HepG2 (cell line): Measurements from ENCODE around the gene LRRC8E. TPM values are rescaled to one million over a fixed set of nuclear protein-coding genes. Genes with fewer than 3 reads are reported as not detected.
A peak's percentile ranks its signal among the peaks of the same experiment; 100 is the strongest.

Experiments
- BHLHE40 ChIP-seq: IDR thresholded peaks from 2 replicates; pipeline ENCODE4 v1.6.1; 2011; ENCODE audit warnings: low read length, improper control_type of control experiment
- CENPT ChIP-seq: sonication (generic); formaldehyde crosslinking; IDR thresholded peaks from 2 replicates; pipeline ENCODE4 v1.8.0; 2022; ENCODE audit warnings: low read depth, mild to moderate bottlenecking, moderate library complexity, missing genetic modification reagents
- CSRNP2 ChIP-seq: sonication (generic); formaldehyde crosslinking; conservative IDR thresholded peaks from 2 replicates; pipeline ENCODE4 v1.8.0; 2022; ENCODE audit warnings: low read depth, missing genetic modification reagents
- IKZF5 ChIP-seq: IDR thresholded peaks from 2 replicates; pipeline ENCODE4 v1.6.1; 2018; ENCODE audit warnings: missing genetic modification reagents, mild to moderate bottlenecking, missing compliant biosample characterization
- NR1H2 ChIP-seq: sonication (generic); formaldehyde crosslinking; IDR thresholded peaks from 2 replicates; pipeline ENCODE4 v1.8.1; 2022; ENCODE audit warnings: low read depth, missing genetic modification reagents, borderline replicate concordance
- SP1 ChIP-seq, 2 experiments: fragments of 450-650 bp in 1 of 2; sonication (generic) in 1 of 2; formaldehyde crosslinking in 1 of 2; IDR thresholded peaks; 2 replicates each; pipeline versions ENCODE4 v1.4.0 to v1.6.1; 2016 to 2020; ENCODE audit warnings: missing genetic modification reagents in 1 of 2
- TEAD2 ChIP-seq: sonication (generic); formaldehyde crosslinking; IDR thresholded peaks from 2 replicates; pipeline ENCODE4 v1.9.0; 2021; ENCODE audit warnings: missing genetic modification reagents
- THAP9 ChIP-seq: sonication (generic); formaldehyde crosslinking; IDR thresholded peaks from 2 replicates; pipeline ENCODE4; 2020; ENCODE audit warnings: missing genetic modification reagents, mild to moderate bottlenecking, borderline replicate concordance
- ZBTB7A ChIP-seq: sonication (generic); formaldehyde crosslinking; IDR thresholded peaks from 2 replicates; pipeline ENCODE4 v1.8.0; 2022; ENCODE audit warnings: mild to moderate bottlenecking, missing genetic modification reagents
- ZFP82 ChIP-seq: sonication (generic); formaldehyde crosslinking; IDR thresholded peaks from 2 replicates; pipeline ENCODE4 v1.5.1; 2020; ENCODE audit warnings: mild to moderate bottlenecking, missing genetic modification reagents, borderline replicate concordance
- ZFY ChIP-seq: sonication (generic); formaldehyde crosslinking; IDR thresholded peaks from 2 replicates; pipeline ENCODE4 v1.4.0; 2020; ENCODE audit warnings: missing genetic modification reagents
- ZNF510 ChIP-seq: sonication (generic); formaldehyde crosslinking; IDR thresholded peaks from 2 replicates; pipeline ENCODE4 v1.4.0; 2020; ENCODE audit warnings: low read depth, mild to moderate bottlenecking, missing genetic modification reagents
- ZNF574 ChIP-seq: sonication (generic); formaldehyde crosslinking; IDR thresholded peaks from 2 replicates; pipeline ENCODE4 v1.4.0; 2020; ENCODE audit warnings: missing genetic modification reagents
- ZNF709 ChIP-seq: sonication (generic); formaldehyde crosslinking; IDR thresholded peaks from 2 replicates; pipeline ENCODE4 v1.5.0; 2020; ENCODE audit warnings: mild to moderate bottlenecking, missing genetic modification reagents
- polyA plus RNA-seq, 8 experiments: library from polyadenylated mRNA; depleted of rRNA in 3 of 8; stranded (reverse) in 7 of 8; unstranded in 1 of 8; fragments of >200 nt; fragmentation: Illumina TruSeq in 4 of 8; extraction: Trizol in 4 of 8; gene quantifications; 2 replicates each; pipeline versions ENCODE4 v1.2.1 to v1.2.3, GENCODE V29; 2011 to 2016; ENCODE audit warnings: low read depth in 4 of 8, missing spikeins in 1 of 8, mixed read lengths in 1 of 8; ENCODE audit not compliant: insufficient read depth in 1 of 8
- total RNA-seq, 5 experiments: library from RNA; depleted of rRNA; stranded (reverse); fragments of >200 nt; fragmentation: Illumina TruSeq; extraction: Trizol; gene quantifications; 2 replicates each; pipeline ENCODE4 v1.2.3, GENCODE V29; 2016; ENCODE audit warnings: low read depth in 1 of 5
- TF ChIP-seq, protein P1 (sequence below): sonication (generic); formaldehyde crosslinking; IDR thresholded peaks from 2 replicates; pipeline ENCODE4 v1.9.0; 2021; ENCODE audit warnings: missing genetic modification reagents, borderline replicate concordance

The LRRC8E gene
- total and polyA plus RNA-seq, 2 of the 13 experiments (the other 11 are each of a cell fraction or from before 2014, with no cell fraction given), result 8.0 to 10.3 TPM

GRCh38 chr19:7868671-7869452 is 19.4 kb upstream of the LRRC8E start (continued):
- TF ChIP-seq ZFY (CRISPR knock-in tag) (peak; percentile 59), TEAD2 (CRISPR knock-in tag) (no peak), NR1H2 (CRISPR knock-in tag) (peak; percentile 62; the same call in 1 of the 2 replicates), THAP9 (CRISPR knock-in tag) (0 out of 2 replicates have a peak, but pooled peaks have one; percentile 13), BHLHE40 (peak; percentile 54; the same call in 1 of the 2 replicates), ZNF510 (CRISPR knock-in tag) (0 out of 2 replicates have a peak, but pooled peaks have one; percentile 47), ZNF709 (peak; percentile 67; the same call in 1 of the 2 replicates), ZFP82 (CRISPR knock-in tag) (peak; percentile 74; the same call in 1 of the 2 replicates), CSRNP2 (CRISPR knock-in tag) (no peak), CENPT (CRISPR knock-in tag) (peak; percentile 63; the same call in 1 of the 2 replicates), ZBTB7A (CRISPR knock-in tag) (0 out of 2 replicates have a peak, but pooled peaks have one; percentile 41), SP1 (IDR thresholded peaks at IDR 0.05) (no peak), SP1 (CRISPR knock-in tag; IDR thresholded peaks at IDR 0.05) (peak; percentile 59; the same call in 1 of the 2 replicates), IKZF5 (CRISPR knock-in tag) (0 out of 2 replicates have a peak, but pooled peaks have one; percentile 28), ZNF574 (CRISPR knock-in tag) (peak; percentile 74)
- TF ChIP-seq, protein P1, sequence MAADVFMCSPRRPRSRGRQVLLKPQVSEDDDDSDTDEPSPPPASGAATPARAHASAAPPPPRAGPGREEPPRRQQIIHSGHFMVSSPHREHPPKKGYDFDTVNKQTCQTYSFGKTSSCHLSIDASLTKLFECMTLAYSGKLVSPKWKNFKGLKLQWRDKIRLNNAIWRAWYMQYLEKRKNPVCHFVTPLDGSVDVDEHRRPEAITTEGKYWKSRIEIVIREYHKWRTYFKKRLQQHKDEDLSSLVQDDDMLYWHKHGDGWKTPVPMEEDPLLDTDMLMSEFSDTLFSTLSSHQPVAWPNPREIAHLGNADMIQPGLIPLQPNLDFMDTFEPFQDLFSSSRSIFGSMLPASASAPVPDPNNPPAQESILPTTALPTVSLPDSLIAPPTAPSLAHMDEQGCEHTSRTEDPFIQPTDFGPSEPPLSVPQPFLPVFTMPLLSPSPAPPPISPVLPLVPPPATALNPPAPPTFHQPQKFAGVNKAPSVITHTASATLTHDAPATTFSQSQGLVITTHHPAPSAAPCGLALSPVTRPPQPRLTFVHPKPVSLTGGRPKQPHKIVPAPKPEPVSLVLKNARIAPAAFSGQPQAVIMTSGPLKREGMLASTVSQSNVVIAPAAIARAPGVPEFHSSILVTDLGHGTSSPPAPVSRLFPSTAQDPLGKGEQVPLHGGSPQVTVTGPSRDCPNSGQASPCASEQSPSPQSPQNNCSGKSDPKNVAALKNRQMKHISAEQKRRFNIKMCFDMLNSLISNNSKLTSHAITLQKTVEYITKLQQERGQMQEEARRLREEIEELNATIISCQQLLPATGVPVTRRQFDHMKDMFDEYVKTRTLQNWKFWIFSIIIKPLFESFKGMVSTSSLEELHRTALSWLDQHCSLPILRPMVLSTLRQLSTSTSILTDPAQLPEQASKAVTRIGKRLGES (CRISPR knock-in tag), result no peak
